ENCODE results near the gene GRAP2. TPM values are rescaled to one million over a fixed set of nuclear protein-coding genes. Genes with fewer than 3 reads are reported as not detected.
A peak's percentile ranks its signal among the peaks of the same experiment; 100 is the strongest.
"Not testable (repeated sequence)": the region's sequence is repeated elsewhere in the genome, so short reads cannot be mapped to it uniquely, and the experiment has no call there.

GRAP2 gene
- total RNA-seq, 1 donor from 2014 or later, result not detected

DNA sequence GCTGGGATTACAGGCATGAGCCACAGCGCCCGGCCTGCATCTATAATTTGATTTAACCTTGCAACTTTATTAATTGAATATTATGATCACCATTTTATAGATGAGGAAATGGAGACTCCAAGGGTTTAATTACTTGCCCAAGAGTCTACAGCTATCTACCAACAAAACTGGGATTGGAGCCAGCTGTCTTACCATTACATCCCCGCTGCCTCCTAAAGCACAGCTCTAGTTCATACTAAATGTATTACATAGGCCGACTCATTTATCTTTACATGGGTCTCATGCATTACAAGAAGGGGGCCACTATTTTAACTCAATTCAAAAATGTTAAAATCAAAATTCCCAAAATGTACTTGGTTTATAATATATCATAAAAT, 45.2 kb downstream of the GRAP2 start:
- DNase-seq (ENCODE audit: low read depth) (no peak), FAIRE-seq (no peak)
- H3K4me3 ChIP-seq (ENCODE audit: low read depth, low read length), result no peak overlapping the region
- H3K36me3 ChIP-seq (ENCODE audit: control insufficient read depth, insufficient read depth, low read length), result no peaks in the 10 kb centered on the region
- TF ChIP-seq, protein P1, sequence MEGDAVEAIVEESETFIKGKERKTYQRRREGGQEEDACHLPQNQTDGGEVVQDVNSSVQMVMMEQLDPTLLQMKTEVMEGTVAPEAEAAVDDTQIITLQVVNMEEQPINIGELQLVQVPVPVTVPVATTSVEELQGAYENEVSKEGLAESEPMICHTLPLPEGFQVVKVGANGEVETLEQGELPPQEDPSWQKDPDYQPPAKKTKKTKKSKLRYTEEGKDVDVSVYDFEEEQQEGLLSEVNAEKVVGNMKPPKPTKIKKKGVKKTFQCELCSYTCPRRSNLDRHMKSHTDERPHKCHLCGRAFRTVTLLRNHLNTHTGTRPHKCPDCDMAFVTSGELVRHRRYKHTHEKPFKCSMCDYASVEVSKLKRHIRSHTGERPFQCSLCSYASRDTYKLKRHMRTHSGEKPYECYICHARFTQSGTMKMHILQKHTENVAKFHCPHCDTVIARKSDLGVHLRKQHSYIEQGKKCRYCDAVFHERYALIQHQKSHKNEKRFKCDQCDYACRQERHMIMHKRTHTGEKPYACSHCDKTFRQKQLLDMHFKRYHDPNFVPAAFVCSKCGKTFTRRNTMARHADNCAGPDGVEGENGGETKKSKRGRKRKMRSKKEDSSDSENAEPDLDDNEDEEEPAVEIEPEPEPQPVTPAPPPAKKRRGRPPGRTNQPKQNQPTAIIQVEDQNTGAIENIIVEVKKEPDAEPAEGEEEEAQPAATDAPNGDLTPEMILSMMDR (IDR thresholded peaks at IDR 0.05; ENCODE audit: insufficient read depth, low read length, severe bottlenecking), result no peak
- H3K27me3 ChIP-seq (ENCODE audit: control insufficient read depth, insufficient read depth, low read length), result peaks cover 6% of the 10 kb centered on the region

DNA sequence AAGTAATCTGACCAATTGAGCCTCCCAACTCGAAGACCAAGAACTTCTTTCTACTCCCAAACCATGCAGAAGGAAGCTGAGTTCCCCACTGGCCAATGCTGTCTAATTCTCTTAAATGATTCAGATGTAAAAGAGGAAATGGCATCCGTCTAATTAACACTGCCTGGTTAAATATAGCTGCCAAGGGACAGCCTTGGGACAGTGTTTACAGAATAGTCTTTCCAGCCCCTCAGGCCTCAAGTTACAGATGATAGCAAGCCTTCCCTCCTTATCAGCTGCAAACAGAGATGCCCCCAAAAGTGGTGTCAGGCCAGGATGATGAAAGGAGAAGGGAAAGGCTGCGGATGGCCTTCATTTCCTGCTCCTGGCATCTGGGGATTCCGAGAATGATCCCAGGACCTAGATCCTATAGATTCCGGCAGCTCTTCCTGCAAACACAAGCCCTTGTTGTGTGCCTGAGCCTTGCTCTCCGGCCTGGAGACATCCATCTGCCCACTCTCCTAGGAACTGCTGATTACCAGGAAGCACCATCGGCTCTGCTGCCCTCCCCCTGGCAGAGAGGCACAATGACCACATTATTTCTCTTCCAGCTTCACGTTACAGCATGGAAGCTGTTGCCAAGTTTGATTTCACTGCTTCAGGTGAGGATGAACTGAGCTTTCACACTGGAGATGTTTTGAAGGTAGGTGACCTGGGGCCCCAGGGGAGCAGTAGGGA, 45.8 kb downstream of the GRAP2 start:
- no peak overlapping the region for H3K4me3 ChIP-seq (ENCODE audit: low read depth, low read length)
- H3K36me3 ChIP-seq (ENCODE audit: control insufficient read depth, insufficient read depth, low read length), result no peaks in the 10 kb centered on the region
- FAIRE-seq (no peak), DNase-seq (ENCODE audit: low read depth) (no peak)
- H3K27me3 ChIP-seq (ENCODE audit: control insufficient read depth, insufficient read depth, low read length), result peaks cover 6% of the 10 kb centered on the region
- TF ChIP-seq, protein P1 (IDR thresholded peaks at IDR 0.05; ENCODE audit: insufficient read depth, low read length, severe bottlenecking), result no peak

DNA sequence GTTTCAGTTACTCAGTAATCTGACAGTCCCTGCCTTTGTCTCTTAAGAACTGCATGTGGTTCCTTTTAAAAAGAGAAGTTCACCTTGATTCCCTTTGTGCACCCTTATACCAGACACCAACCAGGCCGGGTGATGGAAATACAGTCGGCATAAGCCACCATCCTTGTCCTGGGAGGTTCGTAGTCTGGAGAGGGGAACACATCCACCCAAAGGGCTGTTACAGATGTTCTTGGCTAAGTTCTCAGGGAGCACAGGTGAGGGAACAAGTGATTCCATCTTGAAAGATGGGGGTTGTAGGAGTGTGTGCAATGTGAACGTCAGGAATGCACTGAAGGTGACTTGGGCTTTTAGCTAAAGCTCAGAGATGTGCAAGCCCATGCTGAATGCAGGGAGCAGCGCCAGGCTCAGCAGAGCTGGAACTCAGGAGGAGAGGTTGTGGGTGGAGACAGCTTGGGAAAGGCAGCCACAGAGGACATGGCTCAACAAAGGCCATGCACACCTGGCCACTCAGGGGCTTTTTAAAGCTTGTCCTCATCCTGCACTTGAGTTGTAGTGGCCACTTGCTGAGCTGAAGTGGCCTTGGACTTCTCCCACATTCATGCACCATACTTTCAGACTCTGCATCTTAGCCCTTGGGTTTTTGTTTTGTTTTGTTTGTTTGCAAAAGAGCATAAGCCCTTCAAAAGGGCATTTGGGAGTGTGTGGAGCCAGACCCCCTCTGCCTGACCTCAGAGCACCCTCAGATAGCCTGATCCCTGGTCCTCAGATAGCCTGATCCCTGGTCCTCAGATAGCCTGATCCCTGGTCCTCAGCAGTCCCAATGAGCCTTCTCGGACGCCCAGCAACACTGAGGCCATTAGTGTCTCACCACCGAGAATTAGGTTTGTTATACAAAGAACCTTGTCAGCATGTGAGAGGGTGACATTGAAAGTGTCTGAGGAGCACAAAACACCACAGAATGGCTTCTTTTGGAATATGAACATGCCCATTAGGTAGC, 46.6 kb downstream of the GRAP2 start:
- Histone ChIP-seq H3K27me3 (ENCODE audit: control insufficient read depth, insufficient read depth, low read length) (peaks cover 6% of the 10 kb centered on the region), H3K36me3 (ENCODE audit: control insufficient read depth, insufficient read depth, low read length) (no peaks in the 10 kb centered on the region), H3K4me3 (ENCODE audit: low read depth, low read length) (no peak overlapping the region)
- no peak for DNase-seq (ENCODE audit: low read depth)
- FAIRE-seq, result peak; percentile 96
- TF ChIP-seq, protein P1 (IDR thresholded peaks at IDR 0.05; ENCODE audit: insufficient read depth, low read length, severe bottlenecking), result no peak

DNA sequence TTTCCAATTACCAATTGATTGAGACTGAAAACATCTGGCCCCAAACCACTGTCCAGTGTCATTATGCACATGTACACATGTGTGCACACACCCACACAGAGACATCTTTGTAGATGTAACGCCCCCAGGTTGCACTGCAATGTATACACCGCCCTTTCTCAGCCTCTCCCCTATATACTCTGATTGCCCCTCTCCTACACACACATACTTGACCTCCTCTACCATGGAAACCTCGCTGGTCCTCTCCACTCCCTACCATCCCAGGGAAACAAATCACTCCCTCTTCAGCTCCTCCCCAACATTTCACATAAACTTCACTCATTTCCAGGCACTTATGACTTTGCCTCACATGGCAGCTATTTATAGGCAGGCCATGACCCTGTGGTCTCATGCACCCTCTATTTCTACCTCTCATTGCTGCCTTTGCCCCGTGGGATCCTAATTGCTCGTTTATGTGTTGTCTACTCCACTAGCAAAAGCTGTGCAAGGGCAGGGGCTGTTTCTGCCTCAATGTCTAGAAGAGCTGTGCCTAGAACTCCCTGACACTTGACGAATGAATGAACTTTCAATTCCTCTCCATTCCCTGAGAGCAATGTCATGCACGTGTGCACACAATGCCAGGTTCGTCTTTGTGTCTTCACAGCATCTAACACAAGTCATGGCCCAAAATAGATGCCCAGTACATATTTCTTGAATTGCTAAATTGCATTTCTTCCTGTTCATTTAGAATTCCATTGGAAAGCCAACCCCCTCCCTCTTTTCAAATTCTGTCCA, 49.3 kb downstream of the GRAP2 start:
- H3K4me3 ChIP-seq (ENCODE audit: low read depth, low read length), result no peak overlapping the region
- H3K36me3 ChIP-seq (ENCODE audit: control insufficient read depth, insufficient read depth, low read length), result no peaks in the 10 kb centered on the region
- peaks cover 6% of the 10 kb centered on the region for H3K27me3 ChIP-seq (ENCODE audit: control insufficient read depth, insufficient read depth, low read length)
- TF ChIP-seq, protein P1 (IDR thresholded peaks at IDR 0.05; ENCODE audit: insufficient read depth, low read length, severe bottlenecking), result no peak
- no peak for DNase-seq (ENCODE audit: low read depth)
- no peak for FAIRE-seq

DNA sequence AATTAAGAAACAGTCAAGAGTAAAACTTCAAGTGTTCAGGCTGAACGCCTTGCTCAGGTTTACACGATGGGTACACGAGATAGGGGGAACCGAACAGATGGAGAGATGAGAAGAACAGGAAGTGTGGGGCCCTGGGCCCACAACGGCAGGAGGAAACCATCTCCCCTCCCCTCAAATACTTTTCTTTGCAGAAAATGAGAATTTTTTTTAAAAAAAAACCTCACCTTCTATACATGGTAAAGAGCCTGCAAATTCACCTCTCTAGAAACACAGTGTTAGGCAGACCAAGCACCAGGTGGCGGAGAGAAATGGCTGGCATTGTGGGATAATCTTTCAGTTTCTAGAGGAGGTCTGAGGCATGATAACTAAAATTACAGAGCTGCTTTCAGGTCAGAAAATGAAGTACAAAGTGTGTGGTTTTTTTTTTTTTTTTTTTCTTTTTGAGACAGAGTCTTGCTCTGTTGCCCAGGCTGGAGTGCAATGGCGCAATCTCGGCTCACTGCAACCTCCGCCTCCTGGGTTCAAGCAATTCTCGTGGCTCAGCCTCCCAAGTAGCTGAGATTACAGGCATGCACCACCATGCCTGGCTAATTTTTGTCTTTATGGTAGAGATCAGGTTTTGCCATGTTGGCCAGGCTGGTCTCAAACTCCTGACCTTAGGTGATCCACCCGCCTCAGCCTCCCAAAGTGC, 50.9 kb downstream of the GRAP2 start:
- not testable (repeated sequence) for FAIRE-seq; H3K4me3 ChIP-seq (ENCODE audit: low read depth, low read length); DNase-seq (ENCODE audit: low read depth); H3K36me3 ChIP-seq (ENCODE audit: control insufficient read depth, insufficient read depth, low read length); H3K27me3 ChIP-seq (ENCODE audit: control insufficient read depth, insufficient read depth, low read length)
